ENCODE data around the gene ORM2.
"Not testable (repeated sequence)": the region's sequence is repeated elsewhere in the genome, so short reads cannot be mapped to it uniquely, and the experiment has no call there.

ORM2 gene

DNA sequence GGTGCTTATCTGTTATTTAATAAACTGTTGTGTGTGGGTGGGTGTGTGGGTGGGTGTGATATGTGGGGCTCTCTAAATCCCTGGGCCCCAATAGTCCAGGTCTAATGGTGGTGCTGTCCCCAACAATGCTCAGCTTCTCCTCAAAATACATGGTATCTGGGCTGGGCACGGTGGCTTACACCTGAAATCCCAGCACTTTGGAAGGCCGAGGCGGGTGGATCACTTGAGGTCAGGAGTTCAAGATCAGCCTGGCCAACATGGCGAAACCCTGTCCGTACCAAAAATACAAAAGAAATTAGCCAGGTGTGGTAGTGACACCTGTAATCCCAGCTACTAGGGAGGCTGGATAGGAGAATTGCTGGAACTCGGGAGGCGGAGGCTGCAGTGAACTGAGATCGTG, 11.3 kb upstream of the ORM2 start:
- Histone ChIP-seq H4K20me1 (ENCODE audit: insufficient read depth, low read length, poor library complexity, severe bottlenecking) (no peaks in the 10 kb centered on the region), H2AFZ (ENCODE audit: low read length) (no peak overlapping the region), H3F3A (ENCODE audit: low read depth) (no peaks in the 10 kb centered on the region), H3K9ac (ENCODE audit: low read depth, low read length, poor library complexity, severe bottlenecking) (no peak overlapping the region), H3K36me3 (ENCODE audit: insufficient read depth, low read length) (no peaks in the 10 kb centered on the region), H3K27me3 (ENCODE audit: insufficient read depth, low read length, poor library complexity, severe bottlenecking) (no peaks in the 10 kb centered on the region), H3K9me2 (replicated peaks; ENCODE audit: low read depth, low read length) (no peaks in the 10 kb centered on the region), H3K9me3 (ENCODE audit: insufficient read depth, low read depth, low read length) (no peaks in the 10 kb centered on the region), H3K4me1 (ENCODE audit: insufficient read depth, low read length, poor library complexity, severe bottlenecking) (no peaks in the 10 kb centered on the region), H3K4me2 (ENCODE audit: low read depth, low read length, poor library complexity, severe bottlenecking) (no peak overlapping the region), H3K4me3 (ENCODE audit: low read length, poor library complexity, severe bottlenecking) (no peak overlapping the region), H3K79me2 (ENCODE audit: insufficient read depth, low read length) (no peaks in the 10 kb centered on the region)
- no peak for TF ChIP-seq EZH2phosphoT487 (IDR thresholded peaks at IDR 0.05; ENCODE audit: borderline replicate concordance)
- TF ChIP-seq, protein P1, sequence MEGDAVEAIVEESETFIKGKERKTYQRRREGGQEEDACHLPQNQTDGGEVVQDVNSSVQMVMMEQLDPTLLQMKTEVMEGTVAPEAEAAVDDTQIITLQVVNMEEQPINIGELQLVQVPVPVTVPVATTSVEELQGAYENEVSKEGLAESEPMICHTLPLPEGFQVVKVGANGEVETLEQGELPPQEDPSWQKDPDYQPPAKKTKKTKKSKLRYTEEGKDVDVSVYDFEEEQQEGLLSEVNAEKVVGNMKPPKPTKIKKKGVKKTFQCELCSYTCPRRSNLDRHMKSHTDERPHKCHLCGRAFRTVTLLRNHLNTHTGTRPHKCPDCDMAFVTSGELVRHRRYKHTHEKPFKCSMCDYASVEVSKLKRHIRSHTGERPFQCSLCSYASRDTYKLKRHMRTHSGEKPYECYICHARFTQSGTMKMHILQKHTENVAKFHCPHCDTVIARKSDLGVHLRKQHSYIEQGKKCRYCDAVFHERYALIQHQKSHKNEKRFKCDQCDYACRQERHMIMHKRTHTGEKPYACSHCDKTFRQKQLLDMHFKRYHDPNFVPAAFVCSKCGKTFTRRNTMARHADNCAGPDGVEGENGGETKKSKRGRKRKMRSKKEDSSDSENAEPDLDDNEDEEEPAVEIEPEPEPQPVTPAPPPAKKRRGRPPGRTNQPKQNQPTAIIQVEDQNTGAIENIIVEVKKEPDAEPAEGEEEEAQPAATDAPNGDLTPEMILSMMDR (conservative IDR thresholded peaks at IDR 0.05; ENCODE audit: low read length): no peak

DNA sequence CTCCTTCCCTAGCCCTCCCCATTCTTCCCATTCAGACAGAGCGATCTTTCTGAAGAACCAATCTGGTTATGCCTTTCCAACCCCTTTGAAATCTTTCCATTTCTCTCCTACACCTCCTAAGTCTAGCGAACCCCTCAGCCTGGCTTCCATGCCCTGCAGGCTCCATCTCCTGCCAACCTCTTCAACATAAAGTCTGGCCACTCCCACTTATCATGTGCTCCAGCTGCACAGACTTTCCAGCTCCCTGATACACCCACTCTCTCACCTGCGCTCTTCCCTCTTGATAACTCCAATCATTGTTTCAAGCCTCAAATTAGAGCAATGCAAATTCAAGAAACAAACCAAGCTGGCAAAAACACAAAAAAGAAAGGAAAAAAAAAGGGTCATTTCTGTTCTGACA, 10.5 kb upstream of the ORM2 start:
- no peak for TF ChIP-seq EZH2phosphoT487 (IDR thresholded peaks at IDR 0.05; ENCODE audit: borderline replicate concordance)
- TF ChIP-seq, protein P1 (conservative IDR thresholded peaks at IDR 0.05; ENCODE audit: low read length): no peak
- no peaks in the 10 kb centered on the region for H3K36me3 ChIP-seq (ENCODE audit: insufficient read depth, low read length)
- no peaks in the 10 kb centered on the region for H3K27me3 ChIP-seq (ENCODE audit: insufficient read depth, low read length, poor library complexity, severe bottlenecking)
- H3K79me2 ChIP-seq (ENCODE audit: insufficient read depth, low read length): no peaks in the 10 kb centered on the region
- no peak overlapping the region for H3K4me2 ChIP-seq (ENCODE audit: low read depth, low read length, poor library complexity, severe bottlenecking)
- no peak overlapping the region for H3K4me3 ChIP-seq (ENCODE audit: low read length, poor library complexity, severe bottlenecking)
- no peaks in the 10 kb centered on the region for H3F3A ChIP-seq (ENCODE audit: low read depth)
- no peaks in the 10 kb centered on the region for H3K4me1 ChIP-seq (ENCODE audit: insufficient read depth, low read length, poor library complexity, severe bottlenecking)
- no peaks in the 10 kb centered on the region for H3K9me2 ChIP-seq (replicated peaks; ENCODE audit: low read depth, low read length)
- H3K9me3 ChIP-seq (ENCODE audit: insufficient read depth, low read depth, low read length): no peaks in the 10 kb centered on the region
- H3K9ac ChIP-seq (ENCODE audit: low read depth, low read length, poor library complexity, severe bottlenecking): no peak overlapping the region
- no peaks in the 10 kb centered on the region for H4K20me1 ChIP-seq (ENCODE audit: insufficient read depth, low read length, poor library complexity, severe bottlenecking)
- H2AFZ ChIP-seq (ENCODE audit: low read length): no peak overlapping the region

GRCh38 chr9:114320710-114321109, 9.0 kb upstream of the ORM2 start:
- not testable (repeated sequence) for H3F3A ChIP-seq (ENCODE audit: low read depth); H3K4me3 ChIP-seq (ENCODE audit: low read length, poor library complexity, severe bottlenecking); H3K9me3 ChIP-seq (ENCODE audit: insufficient read depth, low read depth, low read length)

DNA sequence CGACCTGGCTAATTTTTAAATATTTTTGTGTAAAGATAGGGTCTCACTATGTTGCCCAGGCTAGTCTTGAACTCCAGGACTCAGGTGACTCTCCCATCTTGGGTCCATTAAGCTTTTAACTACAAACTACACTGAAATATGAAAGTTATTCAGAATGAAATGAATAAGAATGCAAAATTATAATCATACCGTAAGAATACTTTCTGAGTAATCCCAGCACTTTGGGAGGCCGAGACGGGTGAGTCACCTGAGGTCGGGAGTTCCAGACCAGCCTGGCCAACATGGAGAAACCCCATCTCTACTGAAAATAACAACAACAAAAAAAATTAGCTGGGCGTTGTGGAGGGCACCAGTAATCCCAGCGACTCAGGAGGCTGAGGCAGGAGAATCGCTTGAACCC, 7.9 kb upstream of the ORM2 start:
- Histone ChIP-seq H3K4me3 (ENCODE audit: low read length, poor library complexity, severe bottlenecking) (no peak overlapping the region), H3K36me3 (ENCODE audit: insufficient read depth, low read length) (no peaks in the 10 kb centered on the region), H3K27me3 (ENCODE audit: insufficient read depth, low read length, poor library complexity, severe bottlenecking) (no peaks in the 10 kb centered on the region), H3F3A (ENCODE audit: low read depth) (no peaks in the 10 kb centered on the region), H3K4me2 (ENCODE audit: low read depth, low read length, poor library complexity, severe bottlenecking) (no peak overlapping the region), H3K9me2 (replicated peaks; ENCODE audit: low read depth, low read length) (no peaks in the 10 kb centered on the region), H3K79me2 (ENCODE audit: insufficient read depth, low read length) (no peaks in the 10 kb centered on the region), H3K4me1 (ENCODE audit: insufficient read depth, low read length, poor library complexity, severe bottlenecking) (no peaks in the 10 kb centered on the region), H3K9ac (ENCODE audit: low read depth, low read length, poor library complexity, severe bottlenecking) (no peak overlapping the region), H2AFZ (ENCODE audit: low read length) (no peak overlapping the region), H4K20me1 (ENCODE audit: insufficient read depth, low read length, poor library complexity, severe bottlenecking) (no peaks in the 10 kb centered on the region), H3K9me3 (ENCODE audit: insufficient read depth, low read depth, low read length) (no peaks in the 10 kb centered on the region)
- TF ChIP-seq, protein P1 (conservative IDR thresholded peaks at IDR 0.05; ENCODE audit: low read length): no peak
- no peak for TF ChIP-seq EZH2phosphoT487 (IDR thresholded peaks at IDR 0.05; ENCODE audit: borderline replicate concordance)

More at GRCh38 chr9:114320710-114321109, 9.0 kb upstream of the ORM2 start:
- not testable (repeated sequence) for H3K79me2 ChIP-seq (ENCODE audit: insufficient read depth, low read length); H3K27me3 ChIP-seq (ENCODE audit: insufficient read depth, low read length, poor library complexity, severe bottlenecking); H3K4me1 ChIP-seq (ENCODE audit: insufficient read depth, low read length, poor library complexity, severe bottlenecking); H2AFZ ChIP-seq (ENCODE audit: low read length); H3K9me2 ChIP-seq (replicated peaks; ENCODE audit: low read depth, low read length); H3K36me3 ChIP-seq (ENCODE audit: insufficient read depth, low read length); H3K4me2 ChIP-seq (ENCODE audit: low read depth, low read length, poor library complexity, severe bottlenecking); H4K20me1 ChIP-seq (ENCODE audit: insufficient read depth, low read length, poor library complexity, severe bottlenecking); H3K9ac ChIP-seq (ENCODE audit: low read depth, low read length, poor library complexity, severe bottlenecking)

DNA sequence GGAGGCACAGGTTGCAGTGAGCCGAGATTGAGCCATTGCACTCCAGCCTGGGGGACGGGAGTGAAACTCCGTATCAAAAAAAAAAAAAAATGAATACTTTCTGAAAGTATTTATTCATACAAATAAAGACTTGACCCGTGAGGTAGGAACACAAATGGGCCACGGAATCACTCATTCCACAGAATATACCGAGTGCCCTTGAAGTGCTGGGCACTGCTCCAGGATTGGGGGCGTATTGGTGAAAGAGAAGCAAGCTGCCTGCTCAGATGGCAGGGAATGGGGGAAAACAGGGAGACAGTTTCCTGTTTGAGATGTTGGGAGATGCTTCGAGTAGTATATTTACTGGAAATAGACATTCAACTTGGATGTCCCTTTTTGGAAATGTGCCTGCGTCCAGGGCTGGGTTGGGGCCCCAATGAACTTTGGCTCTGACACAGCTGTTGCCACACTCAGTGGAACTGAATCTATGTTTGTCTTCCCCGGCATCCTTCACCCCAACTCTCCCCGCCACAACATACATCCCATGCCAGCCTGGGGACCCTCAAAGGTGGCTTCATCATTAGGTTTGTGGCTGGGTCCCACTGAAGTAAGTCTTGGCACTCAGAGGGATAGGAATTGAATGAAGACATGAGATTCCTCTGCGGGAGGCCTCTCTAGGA, 7.4 kb upstream of the ORM2 start:
- not testable (repeated sequence) for H4K20me1 ChIP-seq (ENCODE audit: insufficient read depth, low read length, poor library complexity, severe bottlenecking); H3K79me2 ChIP-seq (ENCODE audit: insufficient read depth, low read length); H3K4me1 ChIP-seq (ENCODE audit: insufficient read depth, low read length, poor library complexity, severe bottlenecking); H3K27me3 ChIP-seq (ENCODE audit: insufficient read depth, low read length, poor library complexity, severe bottlenecking); H3K4me3 ChIP-seq (ENCODE audit: low read length, poor library complexity, severe bottlenecking); H3F3A ChIP-seq (ENCODE audit: low read depth); H3K9me2 ChIP-seq (replicated peaks; ENCODE audit: low read depth, low read length); H2AFZ ChIP-seq (ENCODE audit: low read length); H3K4me2 ChIP-seq (ENCODE audit: low read depth, low read length, poor library complexity, severe bottlenecking); H3K36me3 ChIP-seq (ENCODE audit: insufficient read depth, low read length); H3K9me3 ChIP-seq (ENCODE audit: insufficient read depth, low read depth, low read length); H3K9ac ChIP-seq (ENCODE audit: low read depth, low read length, poor library complexity, severe bottlenecking)

All from Loucy (cell line).